ENCODE data around the gene SYT8.
A peak's percentile ranks its signal among the peaks of the same experiment; 100 is the strongest.

Gene SYT8

GRCh38 chr11:1834062-1834610 is 654 bp upstream of the SYT8 start:
- DNase-seq: no peak

- no peak for DNase-seq
Measured at GRCh38 chr11:1835671-1836010, 851 bp downstream of the SYT8 start.

- DNase-seq: no peak
Measured at GRCh38 chr11:1836011-1836945, 1.5 kb downstream of the SYT8 start.

GRCh38 chr11:1837171-1838076 is 2.6 kb downstream of the SYT8 start:
- DNase-seq: peak; percentile 78

DNA sequence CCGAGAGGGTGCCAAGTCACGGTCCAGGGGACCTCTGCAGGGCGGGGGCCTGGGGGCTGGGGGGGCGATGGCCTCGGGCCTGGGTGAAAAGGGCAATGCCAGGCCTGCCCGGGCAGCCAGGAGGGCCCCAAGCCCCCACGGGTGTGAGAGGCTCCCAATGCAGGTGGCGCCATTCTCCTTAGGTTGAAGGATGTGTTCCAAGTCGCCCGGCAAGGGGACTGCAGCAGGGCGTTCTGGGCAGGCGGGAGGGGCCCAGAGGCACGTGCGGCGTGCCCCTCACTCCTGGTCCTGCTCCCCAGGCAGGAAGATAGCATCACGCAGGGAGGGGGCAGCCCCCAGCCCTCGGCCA is 3.3 kb downstream of the SYT8 start:
- DNase-seq: no peak

DNA sequence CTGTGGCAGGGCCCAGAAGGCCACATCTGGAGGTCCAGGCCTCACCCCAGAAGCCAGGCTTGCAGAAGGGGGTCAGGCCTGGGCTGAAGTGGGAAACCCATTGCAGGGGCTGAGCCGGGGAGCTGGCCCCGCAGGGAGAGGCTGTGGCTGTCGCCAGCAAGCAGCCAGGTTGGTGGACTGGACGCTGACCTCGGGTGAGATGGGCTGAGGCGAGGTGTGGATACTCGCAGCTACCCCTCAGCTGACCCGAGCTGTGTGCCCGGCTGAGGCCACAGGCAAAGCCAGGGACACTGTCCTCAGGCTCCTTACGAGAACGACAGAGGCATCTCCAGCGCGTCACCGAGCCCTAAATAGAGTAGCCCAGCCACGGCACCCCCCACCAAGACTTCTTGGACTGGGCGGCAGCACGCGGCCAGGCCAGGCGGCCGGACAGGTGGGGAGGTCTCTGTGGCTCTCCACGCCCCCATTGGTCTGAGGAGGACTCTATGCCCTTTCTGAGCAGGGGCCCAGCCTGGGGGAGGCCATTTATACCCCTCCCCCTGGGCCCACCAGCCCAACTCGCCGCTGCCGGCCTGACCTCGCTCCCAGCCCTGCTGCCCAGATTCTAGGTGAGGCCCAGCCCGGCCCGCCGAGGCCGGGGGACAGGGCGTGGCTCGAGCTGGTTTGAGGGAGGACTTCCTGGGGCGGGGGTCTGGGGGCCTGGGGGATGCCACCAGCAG is 3.8 kb downstream of the SYT8 start, which contains the start of gene TNNI2:
Gene TNNI2, plus strand, starts transcription at position 556 of the 719 bp plus-strand sequence. CDS start 716 bp downstream, outside the sequence.
- no peak for DNase-seq

DNA sequence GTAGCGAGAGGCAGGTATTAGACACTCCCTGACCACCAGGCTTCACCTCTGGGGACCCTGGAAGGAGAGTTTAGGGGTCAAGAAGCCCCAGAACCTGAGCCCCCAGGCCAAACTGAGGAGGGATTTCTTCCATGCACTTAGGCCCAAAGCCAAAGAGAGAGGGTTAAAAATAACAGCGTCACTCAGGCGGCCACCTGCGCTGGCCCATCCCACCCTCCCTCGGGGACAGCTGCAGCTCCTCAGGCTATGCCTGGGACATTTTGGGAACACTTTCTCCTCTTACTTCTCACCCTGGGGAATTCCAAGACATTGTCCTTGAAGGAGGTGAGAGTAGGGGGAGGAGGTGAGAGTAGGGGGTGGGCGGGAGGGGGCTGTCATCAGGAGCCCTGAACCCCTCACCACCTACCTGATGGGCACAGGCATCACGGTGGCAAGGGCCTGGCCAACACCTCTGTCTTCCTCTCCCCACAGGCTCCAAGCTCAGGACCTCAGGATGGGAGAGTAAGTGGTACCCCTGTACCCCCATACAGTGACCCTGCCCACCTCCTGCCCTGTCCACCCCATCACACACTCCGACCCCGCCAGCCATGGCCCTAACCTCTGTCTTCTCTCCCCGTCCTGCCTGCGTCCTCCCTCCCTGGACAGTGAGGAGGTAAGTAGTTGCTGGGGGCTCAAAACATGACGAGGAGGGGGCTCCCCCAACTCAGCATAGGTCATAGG is 4.6 kb downstream of the SYT8 start:
- DNase-seq: no peak

GRCh38 chr11:1839924-1840779 is 5.4 kb downstream of the SYT8 start:
- no peak for DNase-seq

DNA sequence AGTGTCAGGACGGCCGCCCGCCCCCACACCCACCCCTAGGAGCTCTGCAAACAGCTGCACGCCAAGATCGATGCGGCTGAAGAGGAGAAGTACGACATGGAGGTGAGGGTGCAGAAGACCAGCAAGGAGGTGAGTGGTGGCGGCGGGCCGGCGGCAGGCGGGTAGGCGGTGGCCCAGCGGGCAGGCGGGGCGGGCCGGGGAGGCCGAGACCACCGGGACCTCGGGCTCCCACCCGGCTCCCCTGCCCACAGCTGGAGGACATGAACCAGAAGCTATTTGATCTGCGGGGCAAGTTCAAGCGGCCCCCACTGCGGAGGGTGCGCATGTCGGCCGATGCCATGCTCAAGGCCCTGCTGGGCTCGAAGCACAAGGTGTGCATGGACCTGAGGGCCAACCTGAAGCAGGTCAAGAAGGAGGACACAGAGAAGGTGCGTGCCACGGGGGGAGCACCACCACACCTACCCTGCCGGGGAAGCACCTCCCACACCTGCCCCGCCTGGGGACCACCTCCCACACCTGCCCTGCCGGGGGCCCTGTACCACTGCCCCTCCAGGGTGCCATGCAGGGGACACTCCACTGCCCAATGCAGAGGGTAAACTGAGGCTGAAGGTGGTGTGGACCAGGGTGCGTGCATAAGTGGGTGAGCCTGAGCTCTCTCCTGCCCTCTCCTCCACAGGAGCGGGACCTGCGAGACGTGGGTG is 6.1 kb downstream of the SYT8 start:
- no peak for DNase-seq

DNA sequence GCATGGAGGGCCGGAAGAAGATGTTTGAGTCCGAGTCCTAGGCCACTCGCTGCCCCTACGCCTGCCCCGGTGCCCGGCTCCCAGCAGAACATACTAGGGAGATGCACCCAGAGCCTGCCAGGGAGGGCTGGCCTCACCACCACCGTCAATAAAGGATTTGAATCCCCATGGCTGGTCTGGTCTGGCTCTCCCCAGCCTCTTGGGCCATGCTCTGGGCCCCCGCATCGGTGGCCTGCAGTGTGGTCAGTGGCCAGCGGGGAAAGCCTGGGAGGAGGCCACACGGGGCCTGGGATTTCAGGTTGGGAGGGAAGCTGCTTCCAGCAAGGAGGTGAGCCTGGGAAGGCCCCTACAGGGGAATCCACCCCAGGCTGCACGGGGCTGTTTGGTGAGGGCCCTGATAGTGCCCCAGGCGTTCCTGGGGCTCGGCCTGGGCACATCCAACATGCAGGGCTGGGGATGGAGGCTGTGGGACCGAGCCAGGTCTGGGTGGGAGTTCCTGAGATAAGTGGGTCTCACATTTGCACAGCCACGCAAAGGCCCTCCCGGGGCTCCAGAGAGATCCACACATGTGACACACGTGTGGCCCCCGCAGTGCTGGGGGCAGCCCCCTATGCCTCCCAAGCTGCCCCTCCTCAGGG is 6.8 kb downstream of the SYT8 start:
- DNase-seq: no peak

GRCh38 chr11:1842149-1843097 is 7.6 kb downstream of the SYT8 start:
- DNase-seq: no peak

DNA sequence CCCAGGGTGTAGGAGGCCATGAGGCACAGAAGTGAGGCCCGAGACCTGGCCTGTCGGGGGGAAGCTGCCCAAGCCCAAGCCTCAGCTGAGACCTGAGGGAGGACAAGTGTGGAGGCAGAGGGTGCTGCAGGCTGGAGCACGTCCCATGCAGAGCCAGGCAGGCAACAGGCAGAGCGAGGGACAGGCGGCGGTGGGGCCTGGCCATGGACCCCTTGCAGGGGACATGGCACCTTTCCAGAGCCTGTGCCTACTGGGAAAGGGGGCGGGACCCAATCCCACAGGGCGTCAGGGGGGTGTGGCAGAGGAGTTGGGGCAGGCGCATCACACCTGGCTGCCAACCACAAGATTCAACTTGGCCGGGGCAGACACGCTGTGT is 8.3 kb downstream of the SYT8 start:
- DNase-seq: no peak

GRCh38 chr11:1843796-1844195 is 9.0 kb downstream of the SYT8 start:
- DNase-seq: no peak

- no peak for DNase-seq
Measured at GRCh38 chr11:1844221-1845094, 9.7 kb downstream of the SYT8 start.

GRCh38 chr11:1845095-1845429 is 10.3 kb downstream of the SYT8 start:
- DNase-seq: no peak

- no peak for DNase-seq
Measured at GRCh38 chr11:1845561-1846452, 11.0 kb downstream of the SYT8 start.

- DNase-seq: no peak
Measured at GRCh38 chr11:1846453-1846932, 11.7 kb downstream of the SYT8 start.

Measured in effector CD8-positive, alpha-beta T cell (primary cell).